ENCODE data around the gene TPRKB. TPM values are rescaled to one million over a fixed set of nuclear protein-coding genes. Genes with fewer than 3 reads are reported as not detected.
"Not testable (repeated sequence)": the region's sequence is repeated elsewhere in the genome, so short reads cannot be mapped to it uniquely, and the experiment has no call there.

Gene TPRKB
- total RNA-seq, 1 experiment from 2014 or later: 167 TPM

DNA sequence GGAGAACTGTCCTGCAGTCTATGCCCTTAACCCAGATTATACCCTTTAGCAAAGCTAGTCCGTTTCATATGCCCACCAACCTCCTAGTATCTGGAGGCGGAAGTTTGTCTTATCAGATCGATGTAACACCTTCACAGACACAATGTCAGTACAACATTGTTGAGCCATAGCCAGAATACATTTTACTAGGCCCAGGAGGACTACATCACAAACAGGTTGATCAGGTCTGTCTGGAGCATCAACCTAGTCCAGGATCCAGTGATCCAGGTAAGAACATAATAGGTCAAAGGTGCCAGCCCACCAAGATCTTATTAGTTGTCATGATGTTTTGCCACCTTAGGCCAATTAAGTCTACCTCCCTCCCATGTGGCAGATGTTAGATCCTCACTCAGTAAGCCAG is 2.0 kb upstream of the TPRKB start:
- DNase-seq (ENCODE audit: low read depth): no peak

GRCh38 chr2:73736378-73736777 is 767 bp downstream of the TPRKB start:
- DNase-seq (ENCODE audit: low read depth): no peak

DNA sequence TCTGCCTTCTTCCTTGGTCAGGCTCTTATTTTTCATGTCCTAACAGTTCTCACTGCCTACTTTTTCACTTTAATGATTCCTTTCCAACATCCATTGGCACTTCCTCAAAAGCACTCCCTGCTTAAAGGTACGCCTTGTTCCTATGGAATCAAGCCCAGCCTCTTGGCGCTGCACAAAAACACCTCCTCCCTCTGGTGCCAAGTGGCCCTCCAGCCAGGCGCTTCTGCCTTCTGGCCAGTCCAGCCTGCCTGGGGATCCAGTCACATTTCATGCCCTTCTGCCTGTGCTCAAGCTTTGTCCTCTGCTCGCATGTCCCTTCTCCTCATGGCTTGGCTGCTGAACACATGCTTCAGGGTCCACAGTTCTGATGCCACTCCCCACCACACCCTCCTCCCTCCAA is 6.3 kb downstream of the TPRKB start:
- DNase-seq (ENCODE audit: low read depth): no peak

DNA sequence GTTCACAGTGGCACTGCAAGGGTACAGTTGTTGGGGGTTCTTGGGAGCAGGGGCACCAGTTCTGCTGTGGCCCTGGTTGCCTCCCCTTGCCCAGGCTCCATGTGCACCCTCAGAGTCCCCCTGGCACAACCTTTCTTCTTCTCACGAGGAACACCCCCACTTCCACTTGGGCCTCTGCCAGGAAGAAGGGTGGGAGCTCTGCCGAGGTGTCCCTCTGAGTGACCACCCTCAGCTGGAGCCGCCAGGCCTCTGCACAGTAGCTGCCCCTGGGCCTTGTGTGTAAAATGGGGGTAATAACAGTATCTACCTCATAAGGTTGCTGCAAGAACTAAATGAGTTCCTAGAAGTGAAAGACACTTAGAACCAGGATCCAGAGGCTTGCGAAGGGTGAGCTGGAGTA is 8.4 kb downstream of the TPRKB start:
- no peak for DNase-seq (ENCODE audit: low read depth)

DNA sequence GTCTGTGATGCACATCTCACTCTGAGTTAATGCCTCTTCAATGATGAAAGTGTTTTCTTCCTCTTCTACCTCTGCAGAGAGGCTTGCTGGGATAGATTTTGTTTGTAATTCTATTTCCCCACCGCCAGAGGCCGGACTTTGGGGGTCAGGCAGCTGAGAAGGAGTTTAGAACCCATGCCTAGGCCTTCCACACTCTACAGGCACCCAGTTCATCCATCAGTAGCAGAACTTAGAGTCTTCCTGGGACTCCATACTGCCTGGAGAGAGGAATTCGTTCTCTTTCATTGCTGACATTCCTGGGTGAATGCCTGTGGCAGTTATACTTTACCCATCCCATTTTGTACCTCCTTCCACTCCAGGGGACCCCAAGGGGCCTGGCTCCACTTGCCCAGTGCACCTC is 9.1 kb downstream of the TPRKB start:
- no peak for DNase-seq (ENCODE audit: low read depth)

DNA sequence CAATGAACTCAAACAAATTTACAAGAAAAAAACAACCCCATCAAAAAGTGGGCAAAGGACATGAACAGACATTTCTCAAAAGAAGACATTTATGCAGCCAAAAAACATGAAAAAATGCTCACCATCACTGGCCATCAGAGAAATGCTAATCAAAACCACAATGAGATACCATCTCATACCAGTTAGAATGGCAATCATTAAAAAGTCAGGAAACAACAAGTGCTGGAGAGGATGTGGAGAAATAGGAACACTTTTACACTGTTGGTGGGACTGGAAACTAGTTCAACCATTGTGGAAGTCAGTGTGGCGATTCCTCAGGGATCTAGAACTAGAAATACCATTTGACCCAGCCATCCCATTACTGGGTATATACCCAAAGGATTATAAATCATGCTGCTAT is 10.5 kb downstream of the TPRKB start:
- not testable (repeated sequence) for DNase-seq (ENCODE audit: low read depth)

- no peak for DNase-seq (ENCODE audit: low read depth)
These were observed 18.1 kb downstream of the TPRKB start for GRCh38 chr2:73718851-73719621.

GRCh38 chr2:73718421-73718820 is 18.7 kb downstream of the TPRKB start:
- DNase-seq (ENCODE audit: low read depth): no peak

- DNase-seq (ENCODE audit: low read depth): not testable (repeated sequence)
These were observed 19.4 kb downstream of the TPRKB start for GRCh38 chr2:73717695-73718094.

DNA sequence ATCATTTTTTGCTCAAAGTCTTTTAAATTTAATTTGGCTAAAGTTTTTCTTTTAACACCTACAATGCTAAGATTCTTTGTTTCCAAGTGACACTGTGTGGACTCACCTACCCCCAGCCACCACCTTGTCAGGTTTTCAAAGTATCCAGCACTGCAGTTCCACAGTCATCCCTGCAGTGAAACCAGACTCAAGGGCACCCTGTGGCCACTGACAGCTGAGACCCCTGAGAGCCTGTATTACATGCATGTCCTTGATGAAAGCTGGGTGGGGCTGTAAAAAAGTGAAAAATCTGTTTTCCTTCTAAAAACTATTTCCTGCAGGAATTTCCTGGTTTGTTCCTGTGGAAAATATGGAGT is 19.9 kb downstream of the TPRKB start:
- no peak for DNase-seq (ENCODE audit: low read depth)

- DNase-seq (ENCODE audit: low read depth): peak; percentile 45
These were observed 20.4 kb downstream of the TPRKB start for GRCh38 chr2:73716543-73717250.

DNA sequence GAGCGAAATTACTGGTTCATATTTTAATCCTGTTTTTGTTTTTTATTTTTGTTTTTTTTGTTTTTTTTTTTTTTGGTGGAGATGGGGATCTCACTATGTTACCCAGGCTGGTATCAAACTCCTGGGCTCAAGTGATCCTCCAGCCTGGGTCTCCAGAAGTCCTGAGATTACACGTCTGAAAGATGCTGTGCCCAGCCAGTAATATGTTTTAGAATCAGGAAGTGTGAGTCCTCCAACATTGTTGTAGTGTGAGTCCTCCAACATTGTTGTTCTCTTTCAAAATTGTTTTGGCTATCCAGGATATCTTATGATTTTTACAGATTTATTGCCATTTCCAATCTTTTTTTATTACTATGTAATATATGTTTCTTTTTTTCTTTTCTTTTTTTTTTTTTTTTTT is 23.1 kb downstream of the TPRKB start:
- no peak for DNase-seq (ENCODE audit: low read depth)

- DNase-seq (ENCODE audit: low read depth): no peak
These were observed 28.6 kb downstream of the TPRKB start for GRCh38 chr2:73708527-73708926.

GRCh38 chr2:73707636-73708035 is 29.5 kb downstream of the TPRKB start:
- no peak for DNase-seq (ENCODE audit: low read depth)

- no peak for DNase-seq (ENCODE audit: low read depth)
These were observed 30.1 kb downstream of the TPRKB start for GRCh38 chr2:73707058-73707457.

GRCh38 chr2:73705091-73705490 is 32.1 kb downstream of the TPRKB start:
- DNase-seq (ENCODE audit: low read depth): no peak

DNA sequence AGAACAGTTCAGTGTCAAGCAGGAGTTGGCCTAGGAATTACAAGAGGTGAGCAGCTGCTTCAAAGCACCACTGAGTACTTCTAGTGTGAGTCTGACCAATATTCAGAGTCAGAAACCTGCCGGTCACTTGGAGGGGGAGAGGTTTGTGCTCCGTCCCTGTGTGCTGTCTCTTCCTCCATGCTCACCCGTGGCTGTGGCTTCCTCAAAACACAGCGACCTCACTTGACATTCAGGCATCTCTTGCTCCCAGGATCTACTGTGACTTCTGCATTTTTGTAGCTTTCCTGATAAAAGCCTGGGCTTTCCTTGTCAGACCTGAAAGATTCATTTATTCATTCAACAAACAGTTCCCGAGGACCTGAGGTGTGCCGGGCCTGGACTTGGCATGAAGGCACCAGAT is 32.9 kb downstream of the TPRKB start:
- no peak for DNase-seq (ENCODE audit: low read depth)

GRCh38 chr2:73703675-73704074 is 33.5 kb downstream of the TPRKB start:
- no peak for DNase-seq (ENCODE audit: low read depth)

DNA sequence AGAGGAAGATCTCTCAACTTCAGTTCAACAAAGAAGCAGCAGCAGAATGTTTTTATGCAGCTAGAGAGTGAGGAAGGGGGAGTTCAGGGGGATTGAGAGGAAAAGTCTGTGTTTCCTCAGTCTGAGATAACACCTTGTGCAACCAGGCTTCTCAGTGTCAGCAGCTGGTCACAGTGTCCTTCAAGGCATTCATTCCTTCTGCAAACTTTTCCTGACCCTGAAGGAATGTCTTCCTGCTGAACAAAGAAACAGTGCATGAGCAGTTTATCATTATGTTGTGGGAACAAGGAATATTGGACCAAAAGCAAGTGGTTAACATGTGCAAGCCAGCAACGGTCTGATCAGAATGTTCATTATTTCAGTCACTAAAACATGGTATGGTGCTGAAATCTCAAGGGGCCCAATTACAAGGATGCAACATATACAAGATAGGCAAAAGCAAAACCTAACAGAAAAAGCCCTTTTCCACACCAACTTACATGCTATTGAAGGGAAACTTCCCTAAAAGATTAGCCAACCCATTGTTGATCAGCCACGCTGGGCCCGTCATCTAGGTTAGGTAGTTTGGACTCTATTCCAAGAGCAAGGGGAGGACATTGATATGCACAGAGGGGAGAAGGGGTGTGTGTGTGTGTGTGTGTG is 34.2 kb downstream of the TPRKB start:
- not testable (repeated sequence) for DNase-seq (ENCODE audit: low read depth)

GRCh38 chr2:73701968-73702665 is 35.0 kb downstream of the TPRKB start:
- DNase-seq (ENCODE audit: low read depth): no peak

DNA sequence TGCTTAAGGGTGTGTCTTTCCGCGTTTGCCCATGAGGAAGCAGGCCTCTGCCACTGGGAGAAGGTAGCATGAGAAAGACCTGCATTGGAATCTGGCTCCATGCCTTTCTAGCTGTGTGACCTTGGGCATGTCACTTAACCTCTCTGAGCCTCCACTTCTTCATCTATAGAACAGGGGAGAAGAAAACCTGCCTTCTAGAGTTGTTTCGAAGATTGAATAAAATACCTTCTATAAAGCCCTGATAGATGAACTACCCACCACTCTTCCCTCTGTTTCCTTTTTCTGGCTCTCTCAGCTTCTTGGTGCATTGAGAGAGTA is 35.7 kb downstream of the TPRKB start:
- not testable (repeated sequence) for DNase-seq (ENCODE audit: low read depth)

GRCh38 chr2:73700661-73701447 is 36.3 kb downstream of the TPRKB start:
- no peak for DNase-seq (ENCODE audit: low read depth)
